H1 (cell line): ENCODE measurements around the gene BROX. TPM values are rescaled to one million over a fixed set of nuclear protein-coding genes. Genes with fewer than 3 reads are reported as not detected.

Source experiments
- CTCF ChIA-PET: fragments of 300-600 bp; sonication (Branson Sonifier 250); formaldehyde crosslinking; loops from one replicate; lab custom pipeline; 2021; ENCODE audit not compliant: partially characterized antibody; lab: Charles Lee
- POLR2A ChIA-PET: fragments of 300-600 bp; sonication (Branson Sonifier 250); formaldehyde crosslinking; loops from one replicate; lab custom pipeline; 2021; ENCODE audit warnings: inconsistent platforms; ENCODE audit not compliant: partially characterized antibody; lab: Charles Lee
- DNase-seq, 2 experiments: peaks; one replicate each; pipeline versions ENCODE4 v3.0.0 to v3.0.0-alpha.2; 2010 to 2022; ENCODE audit warnings: low spot score in 2 of 2, low read depth in 1 of 2, mixed read lengths in 1 of 2
- FAIRE-seq: peaks from 2 replicates; lab custom pipeline; 2011; peaks lifted over from hg19 to GRCh38; lab: Jason Lieb, UNC
- H2AFZ ChIP-seq: 2 replicates; pipeline ENCODE4 v1.8.1; 2012; ENCODE audit warnings: low read length, inconsistent platforms
- H2AK5ac ChIP-seq: 2 replicates; pipeline ENCODE4 v1.6.1; 2013; ENCODE audit warnings: low read depth, low read length
- H2BK120ac ChIP-seq: replicated peaks from 2 replicates; pipeline ENCODE3; 2013; ENCODE audit warnings: low read depth, low read length, inconsistent platforms
- H2BK12ac ChIP-seq: 2 replicates; pipeline ENCODE4 v1.6.1; 2013; ENCODE audit warnings: low read depth, low read length
- H2BK15ac ChIP-seq: 2 replicates; pipeline ENCODE4 v1.6.1; 2013; ENCODE audit warnings: low read length
- H2BK20ac ChIP-seq: 2 replicates; pipeline ENCODE4 v1.6.1; 2013; ENCODE audit warnings: low read length
- H2BK5ac ChIP-seq: 2 replicates; pipeline ENCODE4 v1.6.1; 2013; ENCODE audit warnings: low read depth, low read length
- H3K14ac ChIP-seq: 2 replicates; pipeline ENCODE4 v1.6.1; 2013; ENCODE audit warnings: inconsistent platforms; ENCODE audit not compliant: insufficient read length
- H3K18ac ChIP-seq: 2 replicates; pipeline ENCODE4 v1.6.1; 2013; ENCODE audit warnings: low read length; ENCODE audit errors: extremely low read depth
- H3K23ac ChIP-seq: 2 replicates; pipeline ENCODE4 v1.6.1; 2013; ENCODE audit warnings: inconsistent platforms; ENCODE audit not compliant: insufficient read length
- H3K23me2 ChIP-seq: 2 replicates; pipeline ENCODE4 v1.6.1; 2013; ENCODE audit warnings: low read depth, low read length
- H3K27ac ChIP-seq: 2 replicates; pipeline ENCODE4 v1.6.1; 2011; ENCODE audit warnings: low read depth, low read length, inconsistent platforms
- H3K27me3 ChIP-seq, 4 experiments: replicated peaks in 1 of 4; 1 replicate in 1 of 4; 2 replicates in 3 of 4; pipeline versions ENCODE4 v1.6.1 to v1.8.1; 2011 to 2013; ENCODE audit warnings: low read length in 3 of 4, mild to moderate bottlenecking in 3 of 4, inconsistent platforms in 2 of 4, mixed read lengths in 2 of 4, moderate library complexity in 1 of 4; ENCODE audit not compliant: control insufficient read depth in 3 of 4, insufficient read depth in 3 of 4; ENCODE audit errors: extremely low read depth in 1 of 4
- H3K36me3 ChIP-seq, 4 experiments: 2 replicates each; pipeline versions ENCODE4 v1.6.1 to v1.8.1; 2011 to 2013; ENCODE audit warnings: mild to moderate bottlenecking in 4 of 4, low read length in 3 of 4, moderate library complexity in 2 of 4, control low read depth in 1 of 4, inconsistent platforms in 1 of 4; ENCODE audit not compliant: insufficient read depth in 4 of 4, control insufficient read depth in 2 of 4
- H3K4ac ChIP-seq: replicated peaks from 2 replicates; pipeline ENCODE3; 2013; ENCODE audit warnings: low read length, low read depth, mixed read lengths, inconsistent platforms; ENCODE audit not compliant: insufficient read length
- H3K4me1 ChIP-seq, 4 experiments: replicated peaks in 1 of 4; 1 replicate in 1 of 4; 2 replicates in 3 of 4; pipeline versions ENCODE4 v1.6.1 to v1.8.1; 2011 to 2013; ENCODE audit warnings: low read length in 3 of 4, inconsistent platforms in 2 of 4, mixed read lengths in 1 of 4; ENCODE audit not compliant: insufficient read depth in 4 of 4, control insufficient read depth in 3 of 4
- H3K4me2 ChIP-seq, 2 experiments: 2 replicates each; pipeline versions ENCODE4 v1.6.1 to v1.8.1; 2011 to 2013; ENCODE audit warnings: low read depth in 2 of 2, low read length in 2 of 2, control low read depth in 1 of 2, inconsistent platforms in 1 of 2, mild to moderate bottlenecking in 1 of 2; ENCODE audit not compliant: insufficient read depth in 1 of 2
- H3K4me3 ChIP-seq, 4 experiments: fragments of 200-600, 300-600 bp in 1 of 4; sonication (generic), shearing (Covaris generic), sonication (Bioruptor Twin) in 1 of 4; 2 replicates each; pipeline versions ENCODE4 v1.5.1 to v1.8.1; 2011 to 2016; ENCODE audit warnings: low read length in 4 of 4, low read depth in 3 of 4, control low read depth in 2 of 4, inconsistent platforms in 2 of 4, mild to moderate bottlenecking in 2 of 4, mixed read lengths in 1 of 4, moderate library complexity in 1 of 4; ENCODE audit not compliant: insufficient read depth in 2 of 4; ENCODE audit errors: extremely low read depth in 1 of 4
- H3K56ac ChIP-seq: replicated peaks from 2 replicates; pipeline ENCODE3; 2013; ENCODE audit warnings: low read depth, mild to moderate bottlenecking, mixed read lengths, low read length, inconsistent platforms; ENCODE audit not compliant: insufficient read length
- H3K79me1 ChIP-seq: 2 replicates; pipeline ENCODE4 v1.6.1; 2013; ENCODE audit warnings: low read depth, low read length, control low read depth
- H3K79me2 ChIP-seq, 2 experiments: 2 replicates each; pipeline versions ENCODE4 v1.6.1 to v1.8.1; 2012 to 2013; ENCODE audit warnings: low read length in 2 of 2, mild to moderate bottlenecking in 2 of 2, inconsistent platforms in 1 of 2; ENCODE audit not compliant: insufficient read depth in 2 of 2, control insufficient read depth in 1 of 2
- H3K9ac ChIP-seq, 4 experiments: replicated peaks in 1 of 4; 1 replicate in 1 of 4; 2 replicates in 3 of 4; pipeline versions ENCODE4 v1.6.1 to v1.8.1; 2011 to 2013; ENCODE audit warnings: low read depth in 3 of 4, low read length in 3 of 4, control low read depth in 2 of 4, mild to moderate bottlenecking in 2 of 4, moderate library complexity in 2 of 4, inconsistent platforms in 1 of 4; ENCODE audit errors: extremely low read depth in 1 of 4
- H3K9me3 ChIP-seq, 2 experiments: 2 replicates each; pipeline versions ENCODE4 v1.6.1 to v1.8.1; 2012 to 2013; ENCODE audit warnings: mild to moderate bottlenecking in 2 of 2, moderate library complexity in 2 of 2, control low read depth in 1 of 2, inconsistent platforms in 1 of 2, low read depth in 1 of 2, low read length in 1 of 2, mixed read lengths in 1 of 2; ENCODE audit not compliant: insufficient read depth in 2 of 2
- H4K20me1 ChIP-seq, 2 experiments: replicated peaks in 1 of 2; 2 replicates each; pipeline versions ENCODE3 to v1.8.1; 2011 to 2013; ENCODE audit warnings: inconsistent platforms in 2 of 2, low read length in 2 of 2, mild to moderate bottlenecking in 1 of 2; ENCODE audit not compliant: insufficient read depth in 2 of 2, control insufficient read depth in 1 of 2
- H4K5ac ChIP-seq: 2 replicates; pipeline ENCODE4 v1.6.1; 2013; ENCODE audit warnings: low read length, low read depth, mixed read lengths, inconsistent platforms; ENCODE audit not compliant: insufficient read length
- H4K8ac ChIP-seq: 2 replicates; pipeline ENCODE4 v1.8.0; 2013; ENCODE audit warnings: mild to moderate bottlenecking, moderate library complexity, low read length, inconsistent platforms; ENCODE audit not compliant: insufficient read depth; ENCODE audit errors: extremely low read depth
- H4K91ac ChIP-seq: replicated peaks from 2 replicates; pipeline ENCODE3; 2013; ENCODE audit warnings: low read length, mixed read lengths, inconsistent platforms; ENCODE audit not compliant: insufficient read length
- ATF3 ChIP-seq: IDR thresholded peaks from 2 replicates; pipeline ENCODE4 v1.6.1; 2011; ENCODE audit warnings: low read depth, mild to moderate bottlenecking, low read length; ENCODE audit not compliant: insufficient read depth
- EP300 ChIP-seq, 2 experiments: IDR thresholded peaks; 1 replicate in 1 of 2; 2 replicates in 1 of 2; pipeline ENCODE4 v1.6.1; 2011 to 2012; ENCODE audit warnings: low read depth in 2 of 2, low read length in 2 of 2, mild to moderate bottlenecking in 2 of 2, borderline replicate concordance in 1 of 2, inconsistent platforms in 1 of 2, moderate library complexity in 1 of 2
- FOSL1 ChIP-seq: IDR thresholded peaks from 2 replicates; pipeline ENCODE4 v1.6.1; 2011; ENCODE audit warnings: mild to moderate bottlenecking, low read depth, low read length, moderate library complexity; ENCODE audit not compliant: insufficient read depth
- NANOG ChIP-seq: IDR thresholded peaks from 2 replicates; pipeline ENCODE4 v1.6.1; 2011; ENCODE audit warnings: low read length, low read depth, mild to moderate bottlenecking, inconsistent platforms; ENCODE audit not compliant: insufficient read depth, poor library complexity, severe bottlenecking
- POLR2AphosphoS5 ChIP-seq: IDR thresholded peaks from 2 replicates; pipeline ENCODE4 v1.6.1; 2011; ENCODE audit warnings: low read depth, low read length
- RBBP5 ChIP-seq: IDR thresholded peaks from 2 replicates; pipeline ENCODE4 v1.7.1; 2012; ENCODE audit warnings: low read depth, mild to moderate bottlenecking, inconsistent platforms, low read length, moderate library complexity, borderline replicate concordance
- TEAD4 ChIP-seq: IDR thresholded peaks from 2 replicates; pipeline ENCODE4 v1.6.1; 2012; ENCODE audit warnings: low read depth, low read length, inconsistent platforms, mixed read lengths
- ZNF274 ChIP-seq: IDR thresholded peaks from 2 replicates; pipeline ENCODE4 v1.7.0; 2012; ENCODE audit warnings: low read length, borderline replicate concordance; ENCODE audit errors: extremely low read depth
- WGBS, 2 experiments: shearing (Covaris generic) in 1 of 2; methylation state at CpG; one replicate each; pipeline versions ENCODE4 v1.1.6 to v1.1.7; 2013 to 2015; ENCODE audit warnings: low lambda C conversion rate in 2 of 2, mixed read lengths in 2 of 2, inconsistent platforms in 1 of 2, low coverage in 1 of 2, missing lambda C conversion rate in 1 of 2; ENCODE audit not compliant: insufficient replicate concordance in 2 of 2, insufficient coverage in 1 of 2, insufficient read length in 1 of 2; ENCODE audit errors: extremely low coverage in 1 of 2, missing lambda C conversion rate in 1 of 2; 5-methylcytosine and 5-hydroxymethylcytosine counted together
- polyA plus RNA-seq, 7 experiments: library from polyadenylated mRNA; depleted of rRNA in 3 of 7; stranded (reverse) in 5 of 7; unstranded in 2 of 7; fragments of >200 nt in 5 of 7; fragments of 200-250 nt in 2 of 7; gene quantifications; 1 replicate in 5 of 7; 2 replicates in 1 of 7; 4 replicates in 1 of 7; pipeline versions ENCODE4 v1.2.1 to v1.2.3, GENCODE V29; 2011 to 2013; ENCODE audit warnings: missing spikeins in 2 of 7, mixed read lengths in 2 of 7
- total RNA-seq: library from RNA; stranded (reverse); fragmentation: NEBNext Ultra II Directional; extraction: Animal tissue kit (Norgen Biotek cat#: 25700); gene quantifications from 2 replicates; pipeline ENCODE4 v1.2.1, GENCODE V29; 2021
- TF ChIP-seq, protein P1 (sequence below): IDR thresholded peaks from 2 replicates; pipeline ENCODE4 v1.6.1; 2012; ENCODE audit warnings: inconsistent platforms

The BROX gene
- total and polyA plus RNA-seq, 2 of the 8 experiments (the other 6 are each of a cell fraction or from before 2014, with no cell fraction given), result 3.8 to 26.7 TPM

DNA sequence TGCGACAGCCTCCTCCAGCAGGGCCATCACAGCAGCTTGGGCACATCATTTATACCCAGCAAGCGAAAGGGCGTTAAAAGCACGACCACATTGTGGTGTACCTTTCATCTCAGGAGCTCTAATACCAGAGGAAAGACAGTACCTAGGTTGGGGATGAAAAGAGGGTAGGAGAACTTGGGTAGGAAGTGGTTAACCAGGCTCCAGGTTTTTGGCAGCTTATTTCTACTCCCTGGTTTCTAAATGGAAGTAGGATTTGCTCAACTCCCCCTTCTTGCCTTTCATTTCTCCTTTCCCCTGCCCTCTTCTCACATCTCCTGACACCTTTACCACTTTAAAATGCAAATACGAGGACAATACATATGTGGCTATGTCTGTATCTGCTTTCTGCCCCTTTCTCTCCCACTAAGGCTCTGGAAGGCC, 54.8 kb downstream of the BROX start:
- TF ChIP-seq NANOG (no peak), RBBP5 (no peak), ATF3 (no peak), FOSL1 (no peak), ZNF274 (no peak), POLR2AphosphoS5 (no peak), EP300 (IDR thresholded peaks at IDR 0.05; ENCODE audit: borderline replicate concordance in 1 of 2, low read depth in 2 of 2, low read length in 2 of 2) (no peak), TEAD4 (no peak)
- TF ChIP-seq, protein P1, sequence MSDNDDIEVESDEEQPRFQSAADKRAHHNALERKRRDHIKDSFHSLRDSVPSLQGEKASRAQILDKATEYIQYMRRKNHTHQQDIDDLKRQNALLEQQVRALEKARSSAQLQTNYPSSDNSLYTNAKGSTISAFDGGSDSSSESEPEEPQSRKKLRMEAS, result no peak
- H2BK15ac ChIP-seq, result no peak overlapping the region
- no peak overlapping the region for H3K4me3 ChIP-seq
- H2BK20ac ChIP-seq, result no peak overlapping the region
- peaks cover 15 to 21% of the 10 kb centered on the region in 2 experiments for H3K9me3 ChIP-seq
- H4K91ac ChIP-seq, result no peak overlapping the region
- no peak overlapping the region for H3K4ac ChIP-seq
- no peak overlapping the region for H2AK5ac ChIP-seq
- H3K27ac ChIP-seq, result no peak overlapping the region
- no peak overlapping the region for H3K18ac ChIP-seq
- no peak overlapping the region for H4K5ac ChIP-seq
- ChIA-PET POLR2A (no interaction called here), CTCF (interaction anchor here (0.7 to 2.6 kb wide), 7 partner anchors 16 to 1040 kb away, joined by 3 to 17 read pairs (median 3); no protein-coding TSS in a partner anchor)
- no peak overlapping the region for H3K9ac ChIP-seq
- no peak overlapping the region for H3K23ac ChIP-seq
- no peak overlapping the region for H2AFZ ChIP-seq
- 82% methylated on average over 5 of the region's 5 CpGs; no CpG with 5 or more reads in 1 of the 2 experiments for WGBS, 2 experiments
- no peaks in the 10 kb centered on the region for H4K20me1 ChIP-seq
- no peak for DNase-seq
- H3K4me2 ChIP-seq, result no peak overlapping the region
- no peak overlapping the region for H3K56ac ChIP-seq
- no peak overlapping the region for H2BK12ac ChIP-seq
- H3K27me3 ChIP-seq, result no peaks in the 10 kb centered on the region
- no peak overlapping the region for H3K14ac ChIP-seq
- no peaks in the 10 kb centered on the region for H3K4me1 ChIP-seq
- no peak overlapping the region for H4K8ac ChIP-seq
- H3K79me1 ChIP-seq, result no peaks in the 10 kb centered on the region
- H3K36me3 ChIP-seq, result no peaks in the 10 kb centered on the region
- H2BK5ac ChIP-seq, result no peak overlapping the region
- H3K79me2 ChIP-seq, result no peaks in the 10 kb centered on the region
- no peaks in the 10 kb centered on the region; the same call in 1 of the 2 replicates for H3K23me2 ChIP-seq
- H2BK120ac ChIP-seq, result no peak overlapping the region
- FAIRE-seq, result no peak
